Glutamatergic neuron (in vitro differentiated cells): ENCODE results near the gene RBFOX1. TPM values are rescaled to one million over a fixed set of nuclear protein-coding genes. Genes with fewer than 3 reads are reported as not detected.

Source experiments
- DNase-seq: peaks from one replicate; pipeline ENCODE4 v3.0.0; 2022
- H3K27ac Mint-ChIP-seq: one replicate; pipeline ENCODE4 v1.8.0; 2020; ENCODE audit warnings: mild to moderate bottlenecking, mixed read lengths, inconsistent platforms; ENCODE audit not compliant: unreplicated experiment
- H3K27me3 Mint-ChIP-seq: one replicate; pipeline ENCODE4 v1.8.0; 2020; ENCODE audit warnings: mild to moderate bottlenecking, moderate library complexity, mixed read lengths, inconsistent platforms; ENCODE audit not compliant: unreplicated experiment
- H3K36me3 Mint-ChIP-seq: one replicate; pipeline ENCODE4 v1.8.0; 2020; ENCODE audit warnings: mild to moderate bottlenecking, mixed read lengths, inconsistent platforms; ENCODE audit not compliant: unreplicated experiment
- H3K4me1 Mint-ChIP-seq: one replicate; pipeline ENCODE4 v1.8.0; 2020; ENCODE audit warnings: mild to moderate bottlenecking, low read depth, mixed read lengths, inconsistent platforms; ENCODE audit not compliant: unreplicated experiment
- H3K4me3 Mint-ChIP-seq: one replicate; pipeline ENCODE4 v1.8.0; 2020; ENCODE audit warnings: mild to moderate bottlenecking, mixed read lengths, inconsistent platforms; ENCODE audit not compliant: unreplicated experiment
- H3K9me3 Mint-ChIP-seq: one replicate; pipeline ENCODE4 v1.8.0; 2020; ENCODE audit warnings: mild to moderate bottlenecking, moderate library complexity, mixed read lengths, inconsistent platforms; ENCODE audit not compliant: unreplicated experiment
- total RNA-seq: library from RNA; stranded (reverse); fragmentation: NEBNext Ultra II Directional; extraction: Animal tissue kit (Norgen Biotek cat#: 25700); gene quantifications from one replicate; pipeline ENCODE4 v1.2.1, GENCODE V29; 2021; ENCODE audit not compliant: unreplicated experiment
- TF ChIP-seq, protein P1 (sequence below): fragments of 200-600 bp; sonication (generic); IDR thresholded peaks from one replicate; pipeline ENCODE4 v1.5.0; 2021; ENCODE audit not compliant: partially characterized antibody, unreplicated experiment

Gene RBFOX1
- total RNA-seq, 1 donor from 2014 or later, result 30.5 TPM

DNA sequence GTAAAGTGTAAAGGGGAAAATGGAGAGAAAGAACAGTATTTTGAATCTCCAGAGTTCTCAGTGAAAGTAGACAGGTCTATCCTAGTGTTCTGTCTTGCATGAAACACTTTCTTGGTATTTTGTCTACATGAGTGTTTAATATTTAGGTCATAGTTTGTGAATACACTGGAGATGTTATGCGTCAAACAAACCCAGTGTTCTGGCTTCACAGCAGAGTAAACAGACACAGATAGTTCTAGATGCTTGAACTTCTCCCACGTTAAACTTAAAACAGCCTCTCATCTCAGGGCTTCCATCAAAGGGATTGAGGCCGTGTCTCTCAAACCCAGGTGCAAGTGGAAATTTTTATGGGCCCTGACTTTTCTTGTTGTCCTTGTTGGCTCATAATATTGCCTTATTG is 48.3 kb downstream of the RBFOX1 start:
- DNase-seq, result no peak
- H3K9me3 Mint-ChIP-seq, result peaks cover 3% of the 10 kb centered on the region
- H3K27ac Mint-ChIP-seq, result no peak overlapping the region

DNA sequence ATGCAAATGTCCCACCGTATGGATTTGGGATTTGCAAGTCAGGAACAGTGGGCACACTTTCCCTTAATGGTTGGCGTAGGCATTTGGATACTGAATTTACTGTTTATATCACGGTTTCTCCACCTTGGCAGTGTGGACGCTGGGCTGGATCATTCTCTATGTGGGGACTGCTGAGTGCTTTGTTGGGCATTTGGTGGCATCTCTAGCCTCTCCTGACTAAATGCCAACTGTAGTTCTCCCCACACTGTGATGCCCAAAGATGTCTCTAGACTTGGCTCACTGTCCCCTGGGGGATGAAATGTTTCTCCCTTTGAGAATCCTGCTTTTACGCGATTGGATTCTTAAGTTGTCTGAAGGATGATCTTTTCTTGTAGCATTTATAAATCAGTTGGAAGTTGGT is 49.0 kb downstream of the RBFOX1 start:
- Mint-ChIP-seq H3K4me3 (no peak overlapping the region), H3K27ac (no peak overlapping the region), H3K4me1 (no peaks in the 10 kb centered on the region), H3K9me3 (peaks cover 3% of the 10 kb centered on the region), H3K36me3 (no peaks in the 10 kb centered on the region), H3K27me3 (no peaks in the 10 kb centered on the region)
- DNase-seq, result no peak
- TF ChIP-seq, protein P1, sequence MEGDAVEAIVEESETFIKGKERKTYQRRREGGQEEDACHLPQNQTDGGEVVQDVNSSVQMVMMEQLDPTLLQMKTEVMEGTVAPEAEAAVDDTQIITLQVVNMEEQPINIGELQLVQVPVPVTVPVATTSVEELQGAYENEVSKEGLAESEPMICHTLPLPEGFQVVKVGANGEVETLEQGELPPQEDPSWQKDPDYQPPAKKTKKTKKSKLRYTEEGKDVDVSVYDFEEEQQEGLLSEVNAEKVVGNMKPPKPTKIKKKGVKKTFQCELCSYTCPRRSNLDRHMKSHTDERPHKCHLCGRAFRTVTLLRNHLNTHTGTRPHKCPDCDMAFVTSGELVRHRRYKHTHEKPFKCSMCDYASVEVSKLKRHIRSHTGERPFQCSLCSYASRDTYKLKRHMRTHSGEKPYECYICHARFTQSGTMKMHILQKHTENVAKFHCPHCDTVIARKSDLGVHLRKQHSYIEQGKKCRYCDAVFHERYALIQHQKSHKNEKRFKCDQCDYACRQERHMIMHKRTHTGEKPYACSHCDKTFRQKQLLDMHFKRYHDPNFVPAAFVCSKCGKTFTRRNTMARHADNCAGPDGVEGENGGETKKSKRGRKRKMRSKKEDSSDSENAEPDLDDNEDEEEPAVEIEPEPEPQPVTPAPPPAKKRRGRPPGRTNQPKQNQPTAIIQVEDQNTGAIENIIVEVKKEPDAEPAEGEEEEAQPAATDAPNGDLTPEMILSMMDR, result no peak

More for the DNA sequence above, 48.3 kb downstream of the RBFOX1 start:
- TF ChIP-seq, protein P1, result no peak
- Mint-ChIP-seq H3K36me3 (no peaks in the 10 kb centered on the region), H3K4me3 (no peak overlapping the region), H3K27me3 (no peaks in the 10 kb centered on the region), H3K4me1 (no peaks in the 10 kb centered on the region)

DNA sequence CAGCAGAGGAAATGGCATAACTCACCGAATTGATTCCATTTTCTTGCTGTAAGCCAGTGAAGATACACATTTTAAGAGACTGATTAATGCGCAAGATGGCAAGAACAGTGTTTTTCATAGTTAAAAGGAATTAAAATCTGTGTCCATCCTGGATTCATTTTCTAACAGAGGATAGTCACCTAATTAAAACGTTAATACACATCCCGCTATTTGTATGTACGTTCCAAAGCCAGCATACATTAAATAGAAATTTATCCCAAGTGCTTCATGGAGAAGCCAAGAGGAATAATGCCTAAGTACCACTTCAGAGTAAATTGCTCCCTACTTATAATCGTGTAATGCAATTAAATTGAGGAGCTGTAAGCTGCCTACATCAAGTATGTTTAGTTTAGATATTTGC is 49.9 kb downstream of the RBFOX1 start:
- Mint-ChIP-seq H3K4me1 (no peaks in the 10 kb centered on the region), H3K27ac (no peak overlapping the region), H3K36me3 (no peaks in the 10 kb centered on the region), H3K9me3 (peaks cover 3% of the 10 kb centered on the region), H3K27me3 (no peaks in the 10 kb centered on the region), H3K4me3 (no peak overlapping the region)
- TF ChIP-seq, protein P1, result no peak
- DNase-seq, result no peak

DNA sequence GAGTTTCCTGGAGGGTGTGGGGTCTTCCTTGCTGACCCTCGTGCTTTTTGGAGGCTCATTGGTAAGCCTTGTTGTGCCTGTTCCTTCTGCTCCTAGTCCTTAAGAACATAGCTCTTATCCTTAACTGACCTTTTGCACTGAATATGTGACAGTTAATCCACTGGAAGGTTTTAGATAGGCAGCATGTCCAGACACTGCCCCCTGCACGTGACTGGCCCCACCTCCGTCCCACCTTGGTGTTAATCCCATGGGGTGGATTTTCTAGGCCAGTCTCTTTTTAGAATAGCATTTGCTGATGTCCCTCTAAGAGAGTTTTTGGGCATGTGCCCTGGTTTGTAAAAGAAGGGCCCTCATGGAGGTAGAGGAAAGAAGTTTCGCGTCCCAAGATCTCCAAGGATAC is 58.3 kb downstream of the RBFOX1 start:
- Mint-ChIP-seq H3K4me1 (peaks cover 3% of the 10 kb centered on the region), H3K27ac (no peak overlapping the region), H3K36me3 (no peaks in the 10 kb centered on the region), H3K4me3 (no peak overlapping the region), H3K9me3 (peaks cover 13% of the 10 kb centered on the region), H3K27me3 (no peaks in the 10 kb centered on the region)
- TF ChIP-seq, protein P1, result no peak
- no peak for DNase-seq

DNA sequence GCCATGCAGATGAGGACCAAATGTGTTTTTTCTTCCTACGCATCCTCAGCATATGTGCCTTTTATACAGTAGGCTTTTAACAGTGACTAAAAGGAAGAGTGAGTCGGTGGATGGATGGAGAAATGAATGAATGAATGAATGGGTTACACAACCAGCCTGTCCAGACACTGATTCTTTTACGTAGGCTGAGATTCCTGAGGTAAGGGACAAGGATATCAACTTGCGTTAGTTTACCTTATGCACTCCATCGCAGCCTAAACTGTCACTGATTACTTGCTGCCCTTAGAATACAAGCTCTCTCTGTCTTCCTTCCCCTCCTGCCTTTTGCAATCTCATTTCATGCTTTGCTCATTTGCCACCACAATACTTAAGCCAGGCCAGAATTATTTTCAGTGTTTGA is 59.0 kb downstream of the RBFOX1 start:
- H3K9me3 Mint-ChIP-seq, result peaks cover 14% of the 10 kb centered on the region
- peaks cover 4% of the 10 kb centered on the region for H3K4me1 Mint-ChIP-seq
- no peaks in the 10 kb centered on the region for H3K27me3 Mint-ChIP-seq
- TF ChIP-seq, protein P1, result no peak
- no peak for DNase-seq
- no peak overlapping the region for H3K4me3 Mint-ChIP-seq
- H3K27ac Mint-ChIP-seq, result no peak overlapping the region
- H3K36me3 Mint-ChIP-seq, result no peaks in the 10 kb centered on the region
